HG02970 (cell line): ENCODE data around the gene TRIM28.
"Not testable (repeated sequence)": the region's sequence is repeated elsewhere in the genome, so short reads cannot be mapped to it uniquely, and the experiment has no call there.

Experiments used
- ATAC-seq: cut with Tn5 transposase; IDR thresholded peaks from one replicate; pipeline ENCODE4 v1.9.1; 2021; ENCODE audit warnings: mild to moderate bottlenecking, moderate library complexity, moderate number of reproducible peaks; ENCODE audit not compliant: unreplicated experiment, low FRiP score

TRIM28 gene

GRCh38 chr19:58518256-58519086 is 25.4 kb upstream of the TRIM28 start:
- ATAC-seq = no peak

- ATAC-seq = no peak
Observed at GRCh38 chr19:58519087-58519354, 24.8 kb upstream of the TRIM28 start.

- ATAC-seq = peak; percentile 84
Observed at GRCh38 chr19:58519355-58520256, 24.3 kb upstream of the TRIM28 start, which contains the start of gene ZBTB45. TSS of gene ZBTB45 (minus strand) at chr19:58519810. CDS start at chr19:58517673, 2,137 bp downstream.

- no peak for ATAC-seq
Observed at GRCh38 chr19:58520257-58520599, 23.6 kb upstream of the TRIM28 start.

- no peak for ATAC-seq
Observed at GRCh38 chr19:58521651-58522050, 22.2 kb upstream of the TRIM28 start.

- no peak for ATAC-seq
Observed at GRCh38 chr19:58522709-58523108, 21.2 kb upstream of the TRIM28 start.

- ATAC-seq = no peak
Observed at GRCh38 chr19:58529405-58529804, 14.5 kb upstream of the TRIM28 start.

GRCh38 chr19:58531034-58531840 is 12.6 kb upstream of the TRIM28 start:
- no peak for ATAC-seq

GRCh38 chr19:58535857-58536256 is 8.0 kb upstream of the TRIM28 start:
- no peak for ATAC-seq

GRCh38 chr19:58536852-58537798 is 6.7 kb upstream of the TRIM28 start:
- no peak for ATAC-seq

- no peak for ATAC-seq
Observed at GRCh38 chr19:58538257-58539168, 5.4 kb upstream of the TRIM28 start.

GRCh38 chr19:58539169-58539559 is 4.7 kb upstream of the TRIM28 start:
- not testable (repeated sequence) for ATAC-seq

- not testable (repeated sequence) for ATAC-seq
Observed at GRCh38 chr19:58542641-58543372, 1.1 kb upstream of the TRIM28 start.

- peak; percentile 50 for ATAC-seq
Observed at GRCh38 chr19:58544591-58545285, 874 bp downstream of the TRIM28 start.

GRCh38 chr19:58545286-58546018 is 1.6 kb downstream of the TRIM28 start:
- ATAC-seq = no peak

- no peak for ATAC-seq
Observed at GRCh38 chr19:58546019-58546530, 2.2 kb downstream of the TRIM28 start.
